ENCODE data around the gene NANP. TPM values are rescaled to one million over a fixed set of nuclear protein-coding genes. Genes with fewer than 3 reads are reported as not detected.
A peak's percentile ranks its signal among the peaks of the same experiment; 100 is the strongest.

Gene NANP
- total and polyA plus RNA-seq, 2 of the 13 experiments (the other 11 are each of a cell fraction or from before 2014, with no cell fraction given): 8.9 to 21.5 TPM

- TF ChIP-seq ZSCAN5A (CRISPR knock-in tag; IDR thresholded peaks at IDR 0.05; ENCODE audit: borderline replicate concordance) (0 out of 2 replicates have a peak, but pooled peaks have one; percentile 32), LCORL (IDR thresholded peaks at IDR 0.05) (no peak), LCORL (CRISPR knock-in tag; IDR thresholded peaks at IDR 0.05) (0 out of 2 replicates have a peak, but pooled peaks have one; percentile 30), ZBTB33 (CRISPR knock-in tag; IDR thresholded peaks at IDR 0.05) (0 out of 2 replicates have a peak, but pooled peaks have one; percentile 15), RBM22 (optimal IDR thresholded peaks at IDR 0.05; ENCODE audit: low read length) (peak; percentile 28), SSRP1 (CRISPR knock-in tag; IDR thresholded peaks at IDR 0.05) (no peak), PRPF4 (IDR thresholded peaks at IDR 0.05; ENCODE audit: low read depth, low read length, poor library complexity, severe bottlenecking) (no peak), MAX (IDR thresholded peaks at IDR 0.05) (0 out of 2 replicates have a peak, but pooled peaks have one; percentile 15)
Measured at GRCh38 chr20:25574411-25574810, 49.4 kb downstream of the NANP start (continued).

Measured in HepG2 (cell line).